GM12892 (cell line): Measurements from ENCODE around the gene ARHGEF9.

Experiments used
- DNase-seq: peaks from one replicate; pipeline ENCODE4 v3.0.0; 2011; ENCODE audit not compliant: insufficient read length
- FAIRE-seq: peaks from 2 replicates; lab custom pipeline; 2011; peaks lifted over from hg19 to GRCh38; lab: Jason Lieb, UNC
- POLR2A ChIP-seq: IDR thresholded peaks from 2 replicates; pipeline ENCODE4 v1.6.1; 2011; ENCODE audit warnings: low read depth, low read length, control low read depth
- POLR2AphosphoS5 ChIP-seq: IDR thresholded peaks from 2 replicates; pipeline ENCODE4 v1.6.1; 2011; ENCODE audit warnings: low read depth, low read length, control low read depth
- TAF1 ChIP-seq: IDR thresholded peaks from 2 replicates; pipeline ENCODE4 v1.6.1; 2011; ENCODE audit warnings: low read depth, mild to moderate bottlenecking, control low read depth, low read length, borderline replicate concordance

Gene ARHGEF9

DNA sequence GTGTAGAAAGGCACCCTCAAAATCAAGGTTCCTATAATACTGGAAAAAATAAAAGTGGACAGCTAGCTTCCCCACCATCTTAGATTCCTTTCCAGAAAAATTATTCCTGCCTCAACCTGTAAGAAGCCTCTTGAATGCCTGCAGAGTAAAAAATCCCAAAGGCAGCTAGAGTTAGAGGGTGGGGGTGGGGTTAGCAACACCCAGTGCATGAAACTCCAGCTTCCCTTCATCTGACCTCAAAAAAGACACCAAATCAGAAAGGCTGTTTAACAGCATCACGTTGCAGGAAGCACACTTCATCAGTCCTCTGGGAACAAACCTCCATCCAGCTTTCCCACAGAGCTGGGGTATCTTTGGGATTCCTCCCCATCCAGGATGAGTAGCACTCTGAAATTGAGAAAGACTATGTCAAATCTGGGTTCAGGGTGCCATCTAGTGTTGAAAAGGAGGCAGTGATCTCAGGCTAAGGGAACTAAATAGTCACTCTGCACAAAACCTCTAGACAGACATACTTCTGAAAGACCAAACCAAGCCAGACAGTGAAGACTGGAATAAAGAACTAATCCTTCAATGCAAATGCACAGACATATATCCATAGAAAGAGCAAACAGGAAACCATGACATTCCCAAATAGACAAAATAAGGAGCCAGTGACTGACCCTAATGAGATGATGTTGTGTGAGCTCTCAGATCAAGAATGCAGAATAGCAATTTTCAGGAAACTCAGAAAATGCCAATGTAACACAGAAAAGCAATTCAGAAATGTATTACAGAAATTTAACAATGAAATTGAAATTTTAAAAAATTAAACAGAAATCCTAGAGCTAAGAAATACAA is 97.9 kb downstream of the ARHGEF9 start:
- TF ChIP-seq POLR2AphosphoS5 (no peak), POLR2A (no peak), TAF1 (no peak)
- DNase-seq (peak; percentile 1), FAIRE-seq (peak; percentile 91)

DNA sequence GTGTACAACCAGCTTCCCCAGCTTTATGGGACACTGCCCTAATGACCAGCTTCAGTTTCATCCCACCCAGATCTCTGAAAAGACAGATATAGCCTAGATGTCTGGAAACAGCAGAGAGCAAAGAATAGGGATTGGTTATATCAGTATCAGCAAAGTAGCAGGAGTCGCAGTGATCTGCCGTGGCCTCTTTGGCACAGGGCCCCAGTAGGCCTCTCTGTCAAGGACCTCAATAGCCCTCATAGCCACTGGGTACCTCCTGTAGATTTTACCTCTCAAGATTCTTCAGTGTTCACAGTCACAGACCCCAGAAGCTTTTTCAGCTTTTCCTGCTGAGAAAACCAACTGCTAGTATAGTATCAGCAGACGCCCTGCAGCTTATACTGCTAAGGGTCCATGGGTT is 104.6 kb downstream of the ARHGEF9 start:
- DNase-seq (no peak), FAIRE-seq (no peak)
- TF ChIP-seq POLR2AphosphoS5 (no peak), POLR2A (no peak), TAF1 (no peak)

DNA sequence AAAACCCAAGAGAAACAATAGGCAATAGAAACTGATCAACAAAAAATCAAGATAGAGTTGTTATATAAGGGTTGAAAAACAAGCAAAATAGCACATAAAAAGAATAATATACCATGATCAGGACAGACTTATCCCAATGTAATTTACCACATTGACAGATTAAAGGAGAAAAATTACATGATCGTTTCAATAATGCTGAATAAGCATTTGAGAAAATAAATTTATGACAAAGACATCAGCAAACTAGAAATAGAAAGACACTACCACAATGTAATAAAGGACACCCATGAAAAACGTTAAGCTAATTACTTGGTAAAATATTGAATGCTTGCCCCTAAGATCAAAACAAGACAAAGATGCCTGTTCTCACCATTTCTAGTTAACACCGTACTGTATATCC is 105.6 kb downstream of the ARHGEF9 start:
- TF ChIP-seq POLR2A (no peak), POLR2AphosphoS5 (no peak), TAF1 (no peak)
- FAIRE-seq (no peak), DNase-seq (no peak)

DNA sequence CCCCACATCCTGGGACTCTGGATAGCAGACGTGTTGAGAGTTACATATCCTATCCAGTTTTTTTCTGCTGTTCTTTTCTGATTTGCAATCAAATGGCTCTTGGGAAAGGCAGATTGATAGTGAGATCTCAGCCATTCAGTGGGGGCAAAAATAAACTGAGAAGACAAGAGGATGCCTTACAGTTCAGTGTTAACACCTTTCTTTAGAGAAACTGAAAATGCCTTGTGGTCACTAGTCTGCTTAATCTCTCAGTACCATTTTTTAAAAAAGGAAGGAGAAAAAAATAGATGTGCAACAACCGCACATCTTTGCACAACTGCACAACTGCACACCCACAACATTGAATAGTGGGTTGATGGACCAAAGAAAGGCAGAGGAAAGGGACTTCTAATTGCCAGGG is 109.3 kb downstream of the ARHGEF9 start:
- FAIRE-seq (no peak), DNase-seq (no peak)
- TF ChIP-seq TAF1 (no peak), POLR2A (no peak), POLR2AphosphoS5 (no peak)

DNA sequence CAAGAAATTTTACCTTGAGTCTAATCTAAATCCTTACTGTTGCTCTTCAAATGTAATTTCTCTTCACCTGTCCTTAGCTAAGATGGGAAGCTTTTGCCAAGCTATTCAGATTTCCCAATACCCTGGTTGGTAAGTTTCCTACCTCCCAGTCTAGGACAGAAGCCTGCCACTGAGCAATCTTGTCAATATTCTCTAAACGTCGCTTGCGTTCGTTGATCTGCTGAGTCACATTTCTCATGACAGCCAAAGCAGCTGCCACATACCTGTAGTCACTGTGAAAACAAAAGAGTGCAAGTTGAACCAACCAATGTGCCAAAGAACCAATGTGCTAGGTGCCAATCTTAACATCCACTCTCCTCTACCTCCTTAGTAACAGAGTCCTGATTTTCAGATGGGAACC is 111.1 kb downstream of the ARHGEF9 start:
- no peak for TF ChIP-seq POLR2AphosphoS5
- no peak for TF ChIP-seq POLR2A
- TF ChIP-seq TAF1 = no peak
- FAIRE-seq = no peak
- no peak for DNase-seq

DNA sequence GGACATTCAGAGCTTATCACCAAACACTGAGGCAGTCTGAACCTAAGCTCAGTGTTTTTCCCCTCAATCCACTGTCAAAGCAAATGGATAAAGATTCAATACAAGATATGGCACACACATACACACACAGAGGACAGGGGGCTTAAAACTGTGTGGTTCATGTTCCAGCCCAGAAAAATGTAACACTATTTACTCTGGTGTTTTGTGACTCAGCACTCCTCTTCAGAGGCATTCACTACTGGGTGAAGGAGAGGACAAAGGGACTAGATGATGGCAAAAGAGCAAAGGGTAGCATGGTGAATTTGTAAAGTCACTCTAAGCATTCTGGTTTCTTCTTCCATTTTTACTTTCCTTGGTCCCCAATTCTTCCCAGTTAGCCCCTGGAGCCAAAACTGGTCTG is 120.3 kb downstream of the ARHGEF9 start:
- TF ChIP-seq POLR2AphosphoS5 (no peak), TAF1 (no peak), POLR2A (no peak)
- DNase-seq = no peak
- no peak for FAIRE-seq

DNA sequence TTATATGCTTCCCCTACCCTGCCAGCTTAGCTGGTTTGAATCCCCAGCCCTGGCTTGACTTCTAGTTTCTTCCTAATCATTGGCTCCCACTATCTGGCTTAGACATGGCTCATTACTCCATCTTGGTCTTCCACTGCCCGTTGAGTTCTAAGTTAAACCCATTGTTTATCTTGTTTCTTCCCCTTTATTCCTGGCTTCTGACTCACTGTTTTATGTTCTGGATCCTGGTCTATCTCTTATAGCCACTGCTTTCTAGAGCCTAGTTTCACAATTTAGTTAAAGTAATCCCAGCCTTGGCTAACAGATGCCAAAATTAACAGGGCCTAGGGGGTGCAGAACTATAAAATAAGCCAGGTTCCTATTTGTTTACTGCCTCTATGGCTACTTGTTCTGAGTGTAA is 120.9 kb downstream of the ARHGEF9 start:
- DNase-seq (no peak), FAIRE-seq (no peak)
- TF ChIP-seq TAF1 (no peak), POLR2A (no peak), POLR2AphosphoS5 (no peak)

DNA sequence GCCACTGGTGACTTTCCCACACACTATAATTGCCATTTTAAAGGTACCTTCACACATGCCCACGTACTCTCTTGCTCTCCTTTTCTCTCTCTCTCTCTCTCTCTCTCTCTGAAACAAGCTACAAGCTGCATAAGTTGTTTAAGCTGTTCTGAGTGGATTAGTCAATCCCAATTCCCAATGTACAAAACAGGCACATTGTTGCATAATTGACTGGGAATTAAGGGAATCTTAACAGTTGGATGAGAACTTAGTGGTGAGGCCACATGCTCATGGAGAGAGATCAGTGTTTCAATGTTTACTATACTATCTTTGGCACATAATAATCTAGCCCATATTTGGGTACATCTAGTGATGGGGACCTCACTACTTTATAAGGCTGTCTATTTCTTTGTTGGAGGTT is 123.3 kb downstream of the ARHGEF9 start:
- DNase-seq (no peak), FAIRE-seq (no peak)

DNA sequence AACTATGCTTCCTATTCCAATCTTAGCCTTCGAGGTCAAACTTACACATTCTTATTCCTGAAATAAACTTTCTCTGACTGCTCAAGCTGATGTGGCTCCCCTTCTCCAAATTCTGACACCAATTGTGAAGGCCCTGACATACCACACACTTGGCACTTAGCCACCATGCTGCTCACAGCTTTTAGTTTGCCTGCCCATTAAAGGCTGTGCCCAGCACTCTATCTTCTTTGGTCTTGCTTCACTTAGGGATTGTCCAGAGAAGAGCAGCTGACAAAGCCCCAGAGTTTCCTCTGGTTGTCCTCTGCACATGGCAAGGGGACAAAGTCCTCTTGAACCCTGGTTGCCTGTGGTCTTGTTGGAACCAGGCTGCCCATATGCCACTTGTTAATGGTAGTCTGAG is 126.1 kb downstream of the ARHGEF9 start:
- FAIRE-seq (no peak), DNase-seq (no peak)
- TF ChIP-seq POLR2A = no peak
- no peak for TF ChIP-seq TAF1
- no peak for TF ChIP-seq POLR2AphosphoS5

More for the DNA sequence above, 123.3 kb downstream of the ARHGEF9 start:
- no peak for TF ChIP-seq POLR2AphosphoS5
- no peak for TF ChIP-seq TAF1
- TF ChIP-seq POLR2A = no peak

DNA sequence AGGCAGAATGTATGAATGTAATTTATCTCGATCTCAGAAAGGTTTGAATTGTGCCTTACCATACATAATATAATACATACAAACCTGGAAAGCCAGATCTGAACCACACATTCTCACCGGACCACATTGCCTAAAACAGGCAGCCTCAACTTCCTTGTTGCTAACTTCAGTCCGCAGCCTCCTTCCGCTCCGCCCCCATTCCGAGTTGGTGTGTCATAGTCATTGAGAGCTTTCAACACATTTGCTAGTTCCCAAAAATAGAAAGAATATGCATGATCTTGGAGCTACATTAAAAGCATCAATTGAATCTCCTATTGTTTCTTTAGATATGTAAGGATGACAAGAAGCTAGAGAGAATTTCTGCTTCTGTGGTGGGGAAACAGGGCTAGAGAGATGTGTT is 127.2 kb downstream of the ARHGEF9 start:
- FAIRE-seq (no peak), DNase-seq (no peak)
- no peak for TF ChIP-seq TAF1
- no peak for TF ChIP-seq POLR2AphosphoS5
- TF ChIP-seq POLR2A = no peak

DNA sequence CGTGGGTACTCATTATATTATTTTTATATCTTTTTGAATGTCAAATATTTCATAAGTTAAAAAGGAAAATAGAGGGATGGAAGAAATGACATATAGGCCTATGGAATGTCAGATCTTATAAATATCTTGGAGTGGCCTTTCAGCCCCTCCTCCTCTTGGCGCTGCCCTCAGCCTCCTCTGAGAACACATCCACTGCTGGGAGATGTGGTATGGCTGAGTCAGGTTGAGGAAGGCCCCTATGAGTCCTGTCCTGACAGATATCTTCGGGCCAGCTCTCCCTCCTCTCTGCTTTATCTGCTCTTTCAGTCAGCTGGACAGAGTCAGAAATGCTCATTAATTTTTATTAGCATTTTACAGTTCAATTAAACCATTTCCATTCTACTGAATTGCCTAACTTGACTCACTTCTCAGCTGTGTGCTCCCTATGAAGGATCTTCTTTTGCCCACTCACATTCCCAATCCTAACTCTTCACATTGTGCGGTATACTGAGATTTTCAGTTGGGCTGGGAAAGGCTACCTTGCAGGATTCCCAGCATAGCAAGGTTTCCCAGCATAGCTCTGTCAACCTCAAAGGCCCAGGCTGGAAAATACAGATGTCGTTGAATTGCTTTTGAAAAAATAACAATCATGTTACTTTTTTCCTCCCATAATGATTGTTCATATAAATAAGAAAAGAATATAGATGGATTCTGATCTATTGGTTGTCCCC is 128.0 kb downstream of the ARHGEF9 start:
- no peak for DNase-seq
- TF ChIP-seq TAF1 = no peak
- no peak for FAIRE-seq
